Naive B cell (primary cell): ENCODE measurements around the gene KCNA2. TPM values are rescaled to one million over a fixed set of nuclear protein-coding genes. Genes with fewer than 3 reads are reported as not detected.
A peak's percentile ranks its signal among the peaks of the same experiment; 100 is the strongest.

Source experiments
- ATAC-seq, 2 donors: fragments of 150-1000 bp; cut with Tn5 transposase; 2 replicates each; pipeline ENCODE4 v1.10.0; 2021; ENCODE audit warnings: low read depth in 2 of 2, mild to moderate bottlenecking in 2 of 2, moderate library complexity in 2 of 2
- DNase-seq: peaks from one replicate; pipeline ENCODE4 v3.0.0; 2022
- H3K27ac Mint-ChIP-seq, 6 donors: one replicate each; pipeline ENCODE4 v1.8.0; 2020 to 2022; ENCODE audit warnings: mild to moderate bottlenecking in 6 of 6, mixed read lengths in 6 of 6, moderate library complexity in 5 of 6, inconsistent platforms in 2 of 6
- H3K27me3 Mint-ChIP-seq, 3 donors: one replicate each; pipeline ENCODE4 v1.8.0; 2021 to 2022; ENCODE audit warnings: mixed read lengths in 3 of 3, mild to moderate bottlenecking in 1 of 3
- H3K36me3 Mint-ChIP-seq, 2 donors: one replicate each; pipeline ENCODE4 v1.8.0; 2020 to 2022; ENCODE audit warnings: mixed read lengths in 2 of 2, inconsistent platforms in 1 of 2, mild to moderate bottlenecking in 1 of 2
- H3K4me1 Mint-ChIP-seq, 3 donors: one replicate each; pipeline ENCODE4 v1.8.0; 2020 to 2022; ENCODE audit warnings: mixed read lengths in 3 of 3, inconsistent platforms in 1 of 3, mild to moderate bottlenecking in 1 of 3, moderate library complexity in 1 of 3
- H3K4me3 Mint-ChIP-seq, 8 donors: one replicate each; pipeline ENCODE4 v1.8.0; 2020 to 2022; ENCODE audit warnings: mild to moderate bottlenecking in 8 of 8, mixed read lengths in 8 of 8, moderate library complexity in 8 of 8, inconsistent platforms in 2 of 8
- H3K9me3 Mint-ChIP-seq, 7 donors: one replicate each; pipeline ENCODE4 v1.8.0; 2020 to 2022; ENCODE audit warnings: mixed read lengths in 7 of 7, mild to moderate bottlenecking in 5 of 7, inconsistent platforms in 2 of 7, moderate library complexity in 1 of 7
- polyA plus RNA-seq, 6 donors: library from polyadenylated mRNA; unstranded; fragments of 300-500 nt; fragmentation: Illumina TruSeq; gene quantifications; one replicate each; pipeline ENCODE4 v1.2.3, GENCODE V29; 2021; ENCODE audit warnings: low read depth in 6 of 6

Gene KCNA2
- polyA plus RNA-seq, 6 donors from 2014 or later = not detected

DNA sequence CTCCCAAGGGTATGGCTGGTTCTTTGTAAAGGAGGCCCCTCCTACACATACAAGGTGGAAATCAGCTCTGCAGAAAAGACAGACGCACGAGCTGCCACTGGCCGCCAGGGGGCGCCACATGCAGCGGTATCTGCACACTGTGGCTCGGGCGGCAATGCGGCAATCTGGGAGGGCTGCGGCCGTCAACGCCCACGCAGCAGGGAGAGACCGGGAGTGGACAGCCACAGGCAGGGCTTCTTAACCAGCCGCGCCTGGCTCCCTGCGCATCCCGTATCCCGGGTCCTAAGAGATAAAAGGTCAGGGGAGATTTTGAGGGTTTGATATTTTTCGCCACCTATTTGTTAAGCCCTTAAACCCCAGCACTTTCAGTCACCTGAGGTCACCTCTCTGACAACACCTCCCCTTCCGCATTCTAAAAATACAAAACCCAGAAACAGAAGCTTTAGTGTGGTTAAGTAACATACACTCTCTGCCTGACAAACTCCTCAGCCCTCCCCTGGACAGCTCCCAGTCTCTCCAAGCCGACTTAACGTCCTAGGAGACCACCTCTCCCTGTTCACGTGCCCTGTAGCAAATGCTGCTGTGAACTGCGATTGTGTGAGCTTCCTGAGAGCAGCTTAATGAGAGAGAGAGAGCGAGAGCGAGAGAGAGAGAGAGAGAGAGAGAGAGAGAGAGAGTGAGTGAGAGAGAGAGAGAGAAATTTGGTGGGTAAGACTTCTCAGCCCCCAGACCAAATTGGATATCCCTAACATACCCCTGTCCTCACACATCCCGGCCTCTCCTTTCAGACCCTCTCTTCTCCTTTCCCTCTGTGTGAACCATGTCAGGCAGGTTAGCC is 13.5 kb upstream of the KCNA2 start:
- H3K36me3 Mint-ChIP-seq = no peaks in the 10 kb centered on the region
- peak overlapping the region; percentile 87 to 99 (median 96) for H3K27ac Mint-ChIP-seq
- peaks cover 31 to 43% (median 42%) of the 10 kb centered on the region in 3 donors for H3K4me1 Mint-ChIP-seq
- peak overlapping the region; percentile 75 to 98 (median 95) for H3K4me3 Mint-ChIP-seq
- peak; percentile 88 for ATAC-seq
- peaks cover 5 to 10% (median 8%) of the 10 kb centered on the region in 3 donors for H3K27me3 Mint-ChIP-seq
- H3K9me3 Mint-ChIP-seq = peaks cover 0 to 3% (median 0%) of the 10 kb centered on the region in 7 donors
- peak; percentile 91 for DNase-seq

DNA sequence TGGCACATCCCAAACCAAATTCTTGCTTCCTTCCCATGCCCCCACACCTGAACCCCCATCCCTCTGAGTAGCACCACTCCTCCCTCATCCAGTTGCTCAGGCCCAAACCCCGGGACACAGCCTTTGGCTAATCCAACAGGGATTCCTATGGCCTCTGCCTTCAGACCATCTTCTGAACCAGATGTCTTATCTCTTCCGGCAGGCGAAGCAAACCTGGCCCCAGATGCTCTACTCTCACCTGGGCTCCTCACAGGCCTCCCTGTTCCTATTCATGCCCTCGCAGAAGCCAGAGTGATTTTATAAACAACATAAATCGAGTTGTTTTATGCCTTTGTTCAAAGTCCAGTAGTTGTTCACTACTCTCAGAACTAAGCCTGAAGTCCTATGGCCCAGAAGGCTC is 12.5 kb upstream of the KCNA2 start:
- H3K36me3 Mint-ChIP-seq = no peaks in the 10 kb centered on the region
- peaks cover 31 to 43% (median 42%) of the 10 kb centered on the region in 3 donors for H3K4me1 Mint-ChIP-seq
- H3K9me3 Mint-ChIP-seq = peaks cover 0 to 2% (median 0%) of the 10 kb centered on the region in 7 donors
- ATAC-seq (no peak), DNase-seq (no peak)
- peaks cover 8 to 17% (median 8%) of the 10 kb centered on the region in 3 donors for H3K27me3 Mint-ChIP-seq
- H3K27ac Mint-ChIP-seq = peak overlapping the region in 2 of 6 donors; percentile 72 to 87
- H3K4me3 Mint-ChIP-seq = peak overlapping the region in 5 of 8 donors; percentile 25 to 98 (median 95)

DNA sequence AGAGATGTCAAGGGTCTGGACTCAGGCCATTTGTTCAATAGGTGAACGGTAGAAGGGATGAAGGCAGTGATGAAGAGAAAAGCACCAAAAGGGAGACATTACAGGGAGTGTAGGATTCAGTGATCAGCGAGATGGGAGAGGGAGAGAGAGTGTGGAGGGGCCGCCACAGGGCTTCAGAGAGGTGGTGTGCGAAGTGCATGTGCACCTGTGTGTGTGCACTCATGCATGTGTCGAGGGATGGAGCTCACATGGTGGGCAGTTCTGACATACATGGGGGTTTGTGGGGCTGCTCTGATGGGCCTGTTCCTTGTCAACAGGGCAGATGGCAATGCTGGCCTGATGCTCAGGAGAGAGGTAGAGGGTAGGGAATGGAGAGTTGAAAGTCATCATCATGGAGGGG is 11.4 kb upstream of the KCNA2 start:
- no peaks in the 10 kb centered on the region for H3K9me3 Mint-ChIP-seq
- H3K27ac Mint-ChIP-seq = peak overlapping the region in 1 of 6 donors; percentile 93
- DNase-seq (no peak), ATAC-seq (no peak)
- peaks cover 13 to 26% (median 17%) of the 10 kb centered on the region in 3 donors for H3K27me3 Mint-ChIP-seq
- H3K36me3 Mint-ChIP-seq = no peaks in the 10 kb centered on the region
- H3K4me1 Mint-ChIP-seq = peaks cover 31 to 43% (median 42%) of the 10 kb centered on the region in 3 donors
- peak overlapping the region in 3 of 8 donors; percentile 7 to 26 (median 14) for H3K4me3 Mint-ChIP-seq

DNA sequence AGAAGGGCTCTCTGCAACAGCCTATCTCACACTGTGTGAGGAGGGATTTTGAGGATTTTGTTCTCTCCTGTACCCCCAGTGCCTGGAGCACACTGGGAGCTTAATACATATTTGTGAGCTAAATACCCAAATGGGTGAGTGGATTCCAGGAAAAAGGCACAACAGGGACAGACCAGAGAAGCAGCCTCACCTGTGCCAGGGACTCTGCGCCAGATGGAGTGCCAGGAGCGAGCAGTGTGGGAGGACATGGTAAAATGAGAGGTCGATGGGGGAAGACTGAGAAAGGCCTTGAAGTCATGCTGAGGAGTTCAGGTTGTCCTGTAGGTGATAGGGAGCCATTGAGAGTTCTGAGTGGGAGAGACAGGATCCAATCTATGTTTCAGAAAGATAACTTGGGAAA is 11.0 kb upstream of the KCNA2 start:
- ATAC-seq (no peak), DNase-seq (no peak)
- Mint-ChIP-seq H3K9me3 (no peaks in the 10 kb centered on the region), H3K36me3 (no peaks in the 10 kb centered on the region), H3K27me3 (peaks cover 18 to 30% (median 21%) of the 10 kb centered on the region in 3 donors), H3K27ac (peak overlapping the region in 2 of 6 donors; percentile 57 to 77), H3K4me3 (peak overlapping the region in 2 of 8 donors; percentile 26 to 61), H3K4me1 (peaks cover 31 to 43% (median 42%) of the 10 kb centered on the region in 3 donors)

DNA sequence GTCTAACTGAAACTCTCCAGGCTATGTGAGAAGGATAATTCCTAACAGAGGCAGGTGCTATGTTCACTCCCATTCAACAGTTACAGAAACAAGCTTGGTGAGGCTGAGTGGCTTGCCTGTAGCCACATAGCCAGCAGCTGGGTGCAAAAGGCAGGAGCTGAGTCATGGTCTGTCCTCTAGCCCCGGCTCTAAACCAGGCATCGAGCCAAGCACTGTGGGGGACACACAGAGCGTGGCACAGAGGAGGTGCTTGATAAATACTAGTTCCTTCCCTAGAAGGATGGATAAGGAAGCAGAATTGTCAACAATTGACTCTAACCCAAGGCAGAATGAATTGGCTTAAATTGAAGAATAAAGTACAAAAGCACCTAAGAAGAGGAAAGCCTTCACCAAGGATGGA is 10.4 kb upstream of the KCNA2 start:
- Mint-ChIP-seq H3K27ac (no peak overlapping the region), H3K9me3 (no peaks in the 10 kb centered on the region), H3K4me3 (no peak overlapping the region), H3K4me1 (peaks cover 31 to 43% (median 42%) of the 10 kb centered on the region in 3 donors), H3K27me3 (peaks cover 18 to 32% (median 21%) of the 10 kb centered on the region in 3 donors), H3K36me3 (no peaks in the 10 kb centered on the region)
- DNase-seq (no peak), ATAC-seq (no peak)

DNA sequence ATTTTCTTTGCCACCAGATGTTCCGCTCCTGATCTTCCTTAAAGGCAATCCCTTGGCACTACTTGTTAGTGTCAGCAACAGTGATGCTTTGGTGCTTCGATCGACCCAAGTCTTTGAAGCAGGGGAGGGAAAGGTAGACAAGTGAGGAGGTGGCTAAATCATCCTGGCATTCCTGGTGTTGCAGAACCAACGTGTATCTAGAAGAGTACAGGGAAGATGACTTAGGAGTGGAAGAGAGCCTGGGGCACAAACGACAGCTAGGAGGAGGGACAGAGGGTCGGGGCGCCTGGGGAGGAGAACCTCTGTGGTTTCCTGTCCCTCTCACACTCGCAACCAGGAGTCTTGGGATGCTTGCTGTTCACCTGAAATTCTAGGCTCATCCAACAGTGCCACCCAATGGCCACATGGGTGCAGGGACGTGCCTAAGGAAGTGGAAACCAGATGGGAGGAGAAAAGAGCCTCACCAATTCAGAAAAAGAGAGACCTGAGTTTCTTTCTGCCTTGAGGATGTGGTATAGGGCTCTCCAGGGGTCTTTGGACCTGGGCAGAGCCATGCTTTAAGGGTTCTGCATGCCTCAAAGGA is 9.5 kb upstream of the KCNA2 start:
- ATAC-seq = no peak
- H3K36me3 Mint-ChIP-seq = no peaks in the 10 kb centered on the region

DNA sequence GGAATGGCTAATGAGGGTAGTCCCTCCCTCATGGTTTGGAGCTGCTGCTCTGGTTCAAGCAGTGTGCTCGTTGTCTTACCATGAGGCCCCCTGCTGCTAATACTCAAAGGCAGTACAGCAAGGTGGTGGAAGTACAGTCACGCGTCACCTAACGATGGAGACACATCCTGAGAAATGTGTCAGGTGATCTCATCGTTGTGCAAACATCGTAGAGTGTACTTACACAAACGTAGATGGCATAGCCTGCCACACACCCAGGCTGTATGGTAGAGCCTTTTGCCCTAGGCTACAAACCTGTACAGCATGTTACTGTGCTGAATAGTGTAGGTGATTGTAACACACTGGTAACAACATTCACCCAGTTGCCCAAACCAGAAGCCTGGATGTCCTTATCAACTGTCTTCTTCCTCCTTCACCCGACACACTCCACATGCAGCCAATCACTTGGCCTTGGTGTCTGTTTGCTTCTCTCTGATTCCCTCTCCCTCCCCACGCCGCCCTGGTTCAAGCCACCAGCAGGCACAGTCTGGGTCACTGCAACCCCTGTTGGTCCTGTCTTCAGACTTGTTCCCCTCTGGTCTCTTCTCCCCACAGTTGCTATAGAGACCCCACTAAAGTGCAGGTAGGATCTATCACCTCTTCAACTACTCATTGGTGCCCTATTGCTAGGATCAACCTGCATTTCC is 6.0 kb upstream of the KCNA2 start:
- H3K4me3 Mint-ChIP-seq = no peak overlapping the region
- H3K36me3 Mint-ChIP-seq = no peaks in the 10 kb centered on the region
- H3K27me3 Mint-ChIP-seq = peaks cover 35 to 65% (median 41%) of the 10 kb centered on the region in 3 donors
- no peaks in the 10 kb centered on the region for H3K9me3 Mint-ChIP-seq
- DNase-seq (no peak), ATAC-seq (no peak)
- peaks cover 21 to 32% (median 28%) of the 10 kb centered on the region in 3 donors for H3K4me1 Mint-ChIP-seq
- peak overlapping the region in 1 of 6 donors; percentile 47 for H3K27ac Mint-ChIP-seq

More for the DNA sequence above, 9.5 kb upstream of the KCNA2 start:
- H3K4me1 Mint-ChIP-seq = peaks cover 34 to 45% (median 38%) of the 10 kb centered on the region in 3 donors
- DNase-seq = peak; percentile 16
- H3K27me3 Mint-ChIP-seq = peaks cover 18 to 34% (median 21%) of the 10 kb centered on the region in 3 donors
- H3K27ac Mint-ChIP-seq = no peak overlapping the region
- H3K9me3 Mint-ChIP-seq = no peaks in the 10 kb centered on the region
- peak overlapping the region in 1 of 8 donors; percentile 27 for H3K4me3 Mint-ChIP-seq

DNA sequence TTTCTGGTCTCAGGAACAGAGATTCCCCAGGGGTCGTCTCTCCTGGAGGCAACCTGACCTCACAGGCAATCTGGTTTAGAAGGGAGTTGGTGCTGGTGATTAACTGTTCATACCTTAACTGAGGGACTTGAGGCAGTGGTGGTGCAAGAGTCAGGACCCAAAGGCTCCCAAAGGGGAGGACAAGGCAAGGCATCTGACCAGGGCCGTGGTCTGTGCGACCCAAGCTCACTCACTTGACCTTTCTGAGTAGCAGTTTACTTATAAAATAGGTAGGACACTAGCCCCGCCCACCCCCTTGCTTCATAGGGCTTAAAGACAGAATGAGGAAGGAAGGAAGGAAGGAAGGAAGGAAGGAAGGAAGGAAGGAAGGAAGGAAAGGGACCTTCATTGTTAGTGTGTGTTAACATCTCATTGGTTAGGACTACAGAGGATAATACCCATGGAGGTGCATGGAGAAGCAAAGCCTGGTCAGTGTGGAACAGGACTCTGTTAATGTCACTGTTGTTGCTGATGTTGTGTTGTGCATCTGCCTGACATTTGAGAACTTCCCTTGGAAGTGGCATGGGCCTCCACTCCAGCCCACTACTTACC is 4.6 kb upstream of the KCNA2 start:
- no peaks in the 10 kb centered on the region for H3K36me3 Mint-ChIP-seq
- H3K27ac Mint-ChIP-seq = peak overlapping the region in 1 of 6 donors; percentile 42
- H3K4me3 Mint-ChIP-seq = no peak overlapping the region

DNA sequence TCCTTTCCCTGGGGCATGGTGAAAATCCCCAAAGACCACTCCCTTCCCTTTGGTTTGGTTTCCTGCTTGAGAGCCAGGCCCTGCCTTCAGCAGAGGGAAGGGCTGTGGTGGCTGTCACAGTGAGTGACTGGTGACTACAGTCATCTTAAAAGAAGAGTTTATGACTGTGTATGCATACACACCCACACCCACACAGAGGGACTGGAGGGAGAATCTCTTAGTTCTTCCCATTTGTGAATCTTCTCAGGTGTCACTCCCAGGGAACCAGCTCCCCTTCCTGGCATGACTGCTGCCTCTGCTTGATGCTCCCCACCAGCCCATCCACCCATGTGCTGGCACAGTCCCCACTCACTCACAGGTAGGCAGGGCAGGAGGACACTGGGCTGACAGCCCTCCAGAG is 3.9 kb upstream of the KCNA2 start:
- peak overlapping the region in 2 of 6 donors; percentile 11 to 25 for H3K27ac Mint-ChIP-seq
- no peak overlapping the region for H3K4me3 Mint-ChIP-seq
- H3K9me3 Mint-ChIP-seq = no peaks in the 10 kb centered on the region

More for the DNA sequence above, 4.6 kb upstream of the KCNA2 start:
- no peak for ATAC-seq
- H3K4me1 Mint-ChIP-seq = peaks cover 24 to 36% (median 33%) of the 10 kb centered on the region in 3 donors
- no peaks in the 10 kb centered on the region for H3K9me3 Mint-ChIP-seq
- DNase-seq = no peak
- peaks cover 39 to 78% (median 45%) of the 10 kb centered on the region in 3 donors for H3K27me3 Mint-ChIP-seq

DNA sequence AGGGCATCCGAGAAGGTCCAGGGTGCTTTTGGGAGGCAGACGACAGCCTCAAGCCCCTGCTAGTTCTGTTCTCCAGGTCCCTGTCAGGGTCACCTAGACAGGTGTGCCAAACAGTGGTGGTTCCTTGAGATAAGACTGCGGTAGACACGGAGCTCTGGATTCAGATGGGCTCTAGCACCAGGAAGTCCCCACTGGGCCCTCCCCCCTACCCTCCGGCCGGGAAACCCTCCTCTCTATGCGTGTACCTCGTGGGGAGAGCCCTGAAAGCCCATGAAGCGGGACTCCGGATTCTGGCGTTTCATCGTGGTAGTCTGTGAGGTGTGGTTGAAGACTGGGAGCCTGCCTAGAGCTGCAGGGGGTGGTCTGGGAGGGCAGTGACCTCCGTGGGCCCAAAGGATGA is 2.1 kb upstream of the KCNA2 start:
- no peak overlapping the region for H3K27ac Mint-ChIP-seq
- no peak for DNase-seq
- H3K27me3 Mint-ChIP-seq = peaks cover 53 to 85% (median 57%) of the 10 kb centered on the region in 3 donors
- no peaks in the 10 kb centered on the region for H3K36me3 Mint-ChIP-seq
- H3K4me3 Mint-ChIP-seq = peak overlapping the region in 7 of 8 donors; percentile 35 to 85 (median 51)
- ATAC-seq = no peak
- peaks cover 19 to 34% (median 29%) of the 10 kb centered on the region in 3 donors for H3K4me1 Mint-ChIP-seq
- H3K9me3 Mint-ChIP-seq = no peaks in the 10 kb centered on the region

More for the DNA sequence above, 3.9 kb upstream of the KCNA2 start:
- no peaks in the 10 kb centered on the region for H3K36me3 Mint-ChIP-seq
- peaks cover 39 to 79% (median 44%) of the 10 kb centered on the region in 3 donors for H3K27me3 Mint-ChIP-seq
- DNase-seq = no peak
- peaks cover 19 to 34% (median 29%) of the 10 kb centered on the region in 3 donors for H3K4me1 Mint-ChIP-seq
- no peak for ATAC-seq

DNA sequence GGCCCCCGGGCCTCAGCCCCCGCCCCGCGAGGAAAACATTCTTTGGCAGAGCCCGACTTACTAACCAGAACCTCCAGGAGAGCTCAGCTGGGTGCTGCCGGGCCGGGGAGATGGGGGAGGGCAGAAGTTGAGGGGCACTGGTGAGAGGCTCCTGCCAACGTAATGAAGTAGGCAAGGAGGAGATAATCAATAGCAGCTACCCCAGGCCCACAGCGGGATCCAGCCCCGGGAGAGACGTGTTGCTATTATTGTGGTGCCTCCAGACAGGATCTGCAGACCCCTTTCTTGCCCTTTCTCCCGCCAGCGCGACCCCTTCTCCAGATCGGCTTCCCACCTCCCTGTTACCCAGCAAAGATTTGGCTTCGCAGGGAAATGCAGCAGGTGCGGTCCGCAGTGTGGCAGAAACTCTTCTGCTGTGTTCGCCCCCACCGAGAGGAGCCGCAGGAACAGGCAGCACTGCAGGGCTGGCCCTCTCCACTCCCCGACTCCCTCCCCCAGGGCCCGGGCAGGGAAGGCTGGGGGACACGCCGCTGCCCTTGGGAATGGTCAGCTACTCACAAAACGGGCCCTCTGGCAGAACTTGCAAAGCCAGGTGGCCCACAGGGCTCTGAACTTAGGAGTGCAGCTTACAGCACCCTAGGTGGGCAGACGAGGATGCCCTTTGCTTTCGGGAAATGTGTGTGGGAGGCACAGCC is 1.5 kb upstream of the KCNA2 start:
- H3K27me3 Mint-ChIP-seq = peaks cover 49 to 85% (median 58%) of the 10 kb centered on the region in 3 donors
- ATAC-seq (peak; percentile 33 to 38), DNase-seq (peak; percentile 7)
- peak overlapping the region; percentile 66 to 85 (median 80) for H3K4me3 Mint-ChIP-seq
- H3K36me3 Mint-ChIP-seq = no peaks in the 10 kb centered on the region
- peaks cover 19 to 34% (median 29%) of the 10 kb centered on the region in 3 donors for H3K4me1 Mint-ChIP-seq
- H3K27ac Mint-ChIP-seq = no peak overlapping the region
- no peaks in the 10 kb centered on the region for H3K9me3 Mint-ChIP-seq
